GM19452 (cell line): ENCODE results near the gene RASA4.
"Not testable (repeated sequence)": the region's sequence is repeated elsewhere in the genome, so short reads cannot be mapped to it uniquely, and the experiment has no call there.

Experiments used
- ATAC-seq: cut with Tn5 transposase; IDR thresholded peaks from one replicate; pipeline ENCODE4 v1.9.1; 2021; ENCODE audit not compliant: unreplicated experiment

Gene RASA4

DNA sequence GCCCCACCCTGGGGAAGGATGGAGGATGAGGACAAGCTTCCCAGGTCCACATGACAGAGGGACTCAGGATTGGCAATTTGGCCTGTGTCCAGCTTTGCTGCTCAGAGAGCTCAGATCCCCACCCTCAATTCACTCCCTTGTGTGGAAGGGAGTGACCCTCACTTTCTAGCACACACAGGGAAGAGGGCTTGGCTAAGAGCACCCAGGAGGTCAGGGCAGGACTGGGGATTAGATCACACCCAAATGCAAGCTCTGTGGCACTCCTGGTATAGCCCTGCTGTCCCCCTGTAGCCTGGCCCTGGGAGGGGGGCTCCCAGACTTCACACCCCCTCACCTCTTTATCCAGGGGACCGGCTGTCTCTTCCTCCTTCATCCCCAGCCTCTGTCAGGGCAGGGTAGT lies 72.2 kb downstream of the RASA4 start:
- ATAC-seq: not testable (repeated sequence)

DNA sequence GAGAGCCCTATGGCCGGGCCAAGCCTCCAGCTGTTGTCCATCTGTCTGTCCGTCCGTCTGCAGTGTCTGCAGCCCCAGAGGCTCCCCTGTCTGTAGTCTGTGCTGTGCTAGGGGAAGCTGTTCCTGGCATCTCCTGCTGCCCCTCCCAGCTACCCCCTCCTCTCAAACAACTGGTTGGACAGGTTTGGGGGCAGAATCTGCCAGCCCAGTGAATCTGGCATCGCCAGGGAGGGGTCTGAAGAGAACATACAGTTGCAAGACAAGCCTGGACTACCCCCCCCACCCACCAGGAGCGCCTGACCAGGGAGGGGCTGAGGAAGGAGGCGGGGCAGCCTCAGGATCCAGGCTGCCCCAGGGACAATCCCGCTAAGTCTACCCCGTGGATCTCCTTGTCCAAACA lies 73.0 kb downstream of the RASA4 start, which contains the start of gene UPK3BL2:
Gene UPK3BL2 (minus strand): TSS at position 101 of the 400 bp plus-strand sequence. CDS start 60 bp downstream, at position 41.
- not testable (repeated sequence) for ATAC-seq

DNA sequence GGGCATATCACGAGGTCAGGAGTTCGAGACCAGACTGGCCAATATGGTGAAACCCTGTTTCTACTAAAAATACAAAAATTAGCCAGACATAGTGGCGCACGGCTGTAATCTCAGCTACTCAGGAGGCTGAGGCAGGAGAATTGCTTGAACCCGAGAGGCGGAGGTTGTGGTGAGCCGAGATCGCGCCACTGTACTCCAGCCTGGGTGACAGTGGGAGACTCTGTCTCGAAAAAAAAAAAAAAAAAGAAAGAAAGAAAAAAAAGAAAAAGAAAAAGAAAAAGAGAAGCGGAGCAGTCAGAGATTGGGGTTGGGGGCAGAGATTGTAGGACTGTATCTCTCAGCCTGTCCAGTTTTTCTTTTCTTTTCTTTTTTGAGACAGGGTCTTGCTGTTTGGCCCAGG lies 73.8 kb downstream of the RASA4 start:
- not testable (repeated sequence) for ATAC-seq

DNA sequence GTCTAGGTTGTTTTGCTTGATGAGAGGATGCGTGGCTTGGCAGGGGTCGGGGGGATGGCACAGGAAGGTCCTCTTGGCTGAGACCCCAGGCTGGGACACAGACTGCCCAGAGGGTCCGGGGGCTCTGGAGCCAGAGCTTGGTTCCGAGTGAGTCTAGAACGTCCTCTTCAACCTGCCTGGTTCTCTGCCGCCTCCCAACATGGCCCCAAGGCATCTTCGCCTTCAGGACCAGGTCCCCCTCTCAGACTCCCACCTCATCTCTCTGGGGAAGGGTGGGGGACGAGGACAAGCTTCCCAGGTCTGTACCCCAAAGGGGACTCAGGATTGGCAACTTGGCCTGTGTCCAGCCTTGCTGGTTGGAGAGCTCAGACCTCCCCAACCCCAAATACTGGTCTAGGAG lies 74.5 kb downstream of the RASA4 start:
- not testable (repeated sequence) for ATAC-seq

DNA sequence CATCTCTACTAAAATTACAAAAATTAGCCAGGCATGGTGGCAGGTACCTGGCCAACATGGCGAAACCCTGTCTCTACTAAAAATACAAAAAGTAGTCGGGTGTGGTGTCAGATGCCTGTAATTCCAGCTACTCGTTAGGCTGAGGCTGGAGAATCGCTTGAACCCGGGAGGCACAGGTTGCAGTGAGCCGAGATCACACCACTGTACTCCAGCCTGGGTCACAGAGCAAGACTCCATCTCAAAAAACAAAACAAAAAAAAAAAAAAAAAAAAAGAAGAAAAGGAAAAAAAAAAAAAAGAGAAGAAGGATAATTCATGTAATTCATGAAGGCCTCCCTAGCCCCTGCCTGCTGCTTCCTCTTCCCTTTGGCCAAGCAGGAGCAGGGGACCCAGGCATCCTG lies 76.0 kb downstream of the RASA4 start:
- ATAC-seq: not testable (repeated sequence)

DNA sequence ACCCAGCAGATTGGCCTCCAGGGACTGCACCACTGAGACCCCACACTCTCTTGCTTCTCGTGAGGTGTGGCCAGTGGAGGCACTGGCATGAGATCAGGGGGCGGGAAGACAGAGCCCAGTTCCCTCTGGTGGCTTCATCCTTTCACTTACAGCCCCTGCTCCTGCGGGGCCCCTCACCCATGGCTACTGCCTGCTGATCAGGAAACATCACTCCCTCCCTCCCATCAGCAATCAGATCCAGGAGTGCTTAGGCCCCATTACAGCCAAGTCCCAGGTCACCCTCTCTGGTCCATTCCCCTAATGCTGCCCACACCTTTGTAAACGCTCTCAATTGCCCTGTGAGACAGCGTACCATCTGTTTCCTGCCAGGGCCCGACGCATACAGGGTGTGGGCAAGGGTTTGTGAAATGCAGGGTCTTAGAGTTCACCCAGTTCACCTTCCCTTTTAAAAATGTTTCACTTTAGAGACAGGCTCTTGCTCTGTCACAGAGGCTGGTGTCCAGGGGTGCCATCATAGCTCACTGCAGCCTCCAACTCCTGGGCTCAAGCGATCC lies 81.4 kb downstream of the RASA4 start:
- ATAC-seq: not testable (repeated sequence)

DNA sequence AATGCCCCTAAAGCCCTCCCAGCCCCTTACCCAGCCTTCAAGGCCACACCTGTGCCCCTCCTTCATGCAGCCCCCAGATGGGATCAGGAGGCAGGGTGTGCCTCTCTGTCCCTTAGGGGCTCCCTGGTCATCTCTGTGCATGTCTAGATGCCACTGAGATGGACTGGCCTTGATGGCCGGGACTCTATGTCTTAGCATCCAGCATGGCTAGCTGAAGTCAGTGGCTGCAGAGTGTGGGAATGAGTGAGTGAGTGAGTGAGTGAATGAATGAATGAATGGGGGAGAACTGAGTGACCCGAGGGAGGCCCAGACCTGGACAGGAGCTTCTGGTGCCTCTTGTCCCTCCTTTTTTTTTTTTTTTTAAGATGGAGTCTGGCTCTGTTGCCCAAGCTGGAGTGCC lies 84.4 kb downstream of the RASA4 start:
- ATAC-seq: not testable (repeated sequence)

DNA sequence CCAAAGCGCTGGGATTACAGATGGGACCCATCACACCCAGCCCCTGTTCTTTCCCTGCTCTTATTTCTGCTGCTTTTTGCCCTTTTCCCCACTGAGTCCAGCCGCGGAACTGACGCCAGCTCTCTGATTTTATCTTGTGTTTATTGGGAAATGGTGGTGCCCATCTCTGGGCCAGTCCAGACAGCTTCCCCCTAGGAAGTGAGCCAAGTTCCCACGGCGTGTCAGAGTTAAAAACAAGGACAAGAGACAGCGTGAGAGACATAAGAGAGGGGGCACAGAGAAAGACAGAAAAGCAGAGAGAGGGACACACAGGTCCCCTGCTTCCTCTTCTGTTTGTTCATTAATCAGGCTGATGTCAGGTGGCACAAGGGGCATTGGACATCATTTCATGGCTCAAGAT lies 85.0 kb downstream of the RASA4 start:
- not testable (repeated sequence) for ATAC-seq

DNA sequence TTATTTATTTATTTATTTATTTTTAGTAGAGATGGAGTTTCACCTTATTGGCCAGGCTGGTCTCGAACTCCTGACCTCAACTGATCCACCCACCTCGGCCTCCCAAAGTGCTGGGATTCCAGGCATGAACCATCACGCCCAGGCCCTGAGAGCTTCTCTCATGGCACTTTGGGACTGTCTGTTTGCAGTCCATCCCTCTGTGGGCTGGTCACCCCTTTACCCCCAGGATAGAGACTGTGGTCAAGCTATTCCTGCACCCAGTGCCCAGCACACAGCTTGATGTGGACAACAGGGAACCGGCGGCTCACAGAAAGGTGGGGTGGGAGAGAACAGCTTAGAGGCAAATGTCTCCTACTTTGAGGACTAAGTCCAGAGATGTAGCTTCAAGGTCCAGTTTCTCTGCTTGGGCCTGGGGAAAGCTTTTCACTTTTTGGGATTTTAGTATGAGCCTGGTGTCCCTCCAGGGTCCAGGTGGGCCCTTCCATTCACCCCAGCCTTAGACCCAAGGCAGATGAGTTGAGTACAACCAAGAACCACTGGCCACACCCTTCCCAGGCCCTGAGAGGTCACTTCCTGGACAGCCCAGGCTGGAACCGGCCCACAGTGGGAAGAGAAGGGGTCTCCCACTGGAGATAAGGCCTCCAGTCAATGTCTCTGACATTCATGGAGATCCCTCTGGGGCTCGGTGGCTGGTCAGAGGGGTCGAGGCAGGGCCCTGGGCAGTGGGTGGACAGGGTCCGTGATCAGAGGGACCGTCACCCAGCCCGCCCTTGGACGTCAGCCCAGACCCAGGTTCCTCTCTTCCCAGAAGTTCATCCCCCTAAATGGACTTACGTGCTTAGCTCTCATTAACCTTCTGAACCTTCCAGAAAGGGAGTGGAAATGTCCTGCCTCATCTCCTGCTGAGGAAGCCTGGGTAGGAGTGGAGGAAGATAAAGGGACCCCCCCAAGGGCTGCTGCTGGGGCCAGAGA lies 88.4 kb downstream of the RASA4 start:
- not testable (repeated sequence) for ATAC-seq

DNA sequence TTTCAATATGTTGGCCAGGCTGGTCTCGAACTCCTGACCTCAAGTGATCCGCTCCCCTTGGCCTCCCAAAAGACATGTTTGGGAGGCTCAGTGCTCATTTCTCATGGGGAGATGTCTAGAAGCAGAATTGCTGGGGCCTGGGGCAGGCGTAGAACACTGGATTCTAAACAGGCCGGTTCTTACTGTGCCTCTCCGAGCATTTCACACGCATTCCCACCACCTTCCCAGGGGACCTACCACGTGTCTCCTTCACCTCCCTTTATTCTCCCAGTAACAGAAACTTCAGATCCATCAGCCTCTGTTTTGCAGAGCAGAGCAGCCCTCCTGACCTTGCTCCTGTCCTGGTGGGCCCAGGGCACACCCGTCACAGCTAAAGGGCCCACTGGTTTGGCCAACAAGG lies 89.4 kb downstream of the RASA4 start:
- not testable (repeated sequence) for ATAC-seq

DNA sequence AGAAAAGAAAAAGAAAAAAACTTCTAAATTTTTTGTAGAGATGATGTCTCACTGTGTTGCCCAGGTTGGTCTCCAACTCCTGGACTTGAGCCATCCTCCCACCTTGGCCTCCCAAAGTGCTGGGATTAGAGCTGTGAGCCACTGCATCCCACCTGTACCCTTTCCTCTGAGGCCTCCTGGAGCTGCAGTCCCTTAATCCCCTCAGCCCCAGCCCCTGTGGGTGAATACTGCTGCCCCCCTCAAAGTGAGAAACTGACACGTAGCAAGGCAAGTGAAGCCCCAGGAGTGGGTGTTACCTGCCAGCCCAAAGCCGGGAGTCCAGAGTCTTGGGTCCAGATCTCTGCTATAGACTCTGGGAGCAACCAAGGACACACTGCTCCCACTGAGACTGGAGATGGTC lies 91.8 kb downstream of the RASA4 start:
- ATAC-seq: not testable (repeated sequence)
